HG03457 (cell line): Measurements from ENCODE around the gene HIVEP1.

ENCODE experiments used
- ATAC-seq: cut with Tn5 transposase; IDR thresholded peaks from one replicate; pipeline ENCODE4 v1.9.1; 2021; ENCODE audit warnings: moderate number of reproducible peaks; ENCODE audit not compliant: unreplicated experiment

The HIVEP1 gene

GRCh38 chr6:11992086-11992485, 20.0 kb upstream of the HIVEP1 start:
- ATAC-seq = no peak

GRCh38 chr6:11994875-11995461, 17.1 kb upstream of the HIVEP1 start:
- ATAC-seq = no peak

GRCh38 chr6:11996751-11997150, 15.4 kb upstream of the HIVEP1 start:
- ATAC-seq = no peak

GRCh38 chr6:11999246-11999645, 12.9 kb upstream of the HIVEP1 start:
- ATAC-seq = no peak

GRCh38 chr6:12000174-12000573, 11.9 kb upstream of the HIVEP1 start:
- ATAC-seq = no peak

GRCh38 chr6:12001004-12001705, 11.0 kb upstream of the HIVEP1 start:
- ATAC-seq = no peak

- ATAC-seq = no peak
Observed at GRCh38 chr6:12001706-12002435, 10.2 kb upstream of the HIVEP1 start.

- no peak for ATAC-seq
Observed at GRCh38 chr6:12007473-12007872, 4.6 kb upstream of the HIVEP1 start.

- ATAC-seq = no peak
Observed at GRCh38 chr6:12007887-12008286, 4.2 kb upstream of the HIVEP1 start.

- peak; percentile 24 for ATAC-seq
Observed at GRCh38 chr6:12008366-12009179, 3.5 kb upstream of the HIVEP1 start.

GRCh38 chr6:12009180-12009685, 2.9 kb upstream of the HIVEP1 start:
- no peak for ATAC-seq

- ATAC-seq = no peak
Observed at GRCh38 chr6:12009876-12010634, 2.1 kb upstream of the HIVEP1 start.

GRCh38 chr6:12010635-12011275, 1.4 kb upstream of the HIVEP1 start:
- peak; percentile 30 for ATAC-seq

- peak; percentile 43 for ATAC-seq
Observed at GRCh38 chr6:12011276-12012037, 655 bp upstream of the HIVEP1 start.

- no peak for ATAC-seq
Observed at GRCh38 chr6:12012558-12013306, 620 bp downstream of the HIVEP1 start.

- ATAC-seq = no peak
Observed at GRCh38 chr6:12013307-12013719, 1.2 kb downstream of the HIVEP1 start.

GRCh38 chr6:12014027-12014872, 2.1 kb downstream of the HIVEP1 start:
- ATAC-seq = no peak

GRCh38 chr6:12014873-12015149, 2.7 kb downstream of the HIVEP1 start:
- no peak for ATAC-seq
